Fibroblast of pulmonary artery (primary cell): ENCODE data around the gene ANKIB1.
"Not testable (repeated sequence)": the region's sequence is repeated elsewhere in the genome, so short reads cannot be mapped to it uniquely, and the experiment has no call there.

Experiments
- DNase-seq: peaks from one replicate; pipeline ENCODE4 v3.0.0-alpha.2; 2010; ENCODE audit warnings: low read depth
- H3K4me3 ChIP-seq: replicated peaks from 2 replicates; pipeline ENCODE4 v1.5.1; 2011; ENCODE audit warnings: low read depth, mild to moderate bottlenecking, control low read depth, low read length, moderate library complexity
- CTCF ChIP-seq: IDR thresholded peaks from 2 replicates; pipeline ENCODE4 v1.5.1; 2011; ENCODE audit warnings: mild to moderate bottlenecking, control low read depth, low read length, inconsistent platforms; ENCODE audit errors: missing control alignments

The ANKIB1 gene

GRCh38 chr7:92437956-92438491 lies 192.2 kb downstream of the ANKIB1 start:
- no peak for TF ChIP-seq CTCF
- no peak for DNase-seq
- H3K4me3 ChIP-seq = no peak overlapping the region

- DNase-seq, H3K4me3 ChIP-seq: not testable (repeated sequence)
Observed at GRCh38 chr7:92442720-92443119, 196.9 kb downstream of the ANKIB1 start.

GRCh38 chr7:92446869-92447344 lies 201.1 kb downstream of the ANKIB1 start:
- TF ChIP-seq CTCF = no peak
- peak overlapping the region; percentile 66 for H3K4me3 ChIP-seq
- DNase-seq = no peak

GRCh38 chr7:92447345-92448204 lies 201.8 kb downstream of the ANKIB1 start, which contains the start of gene GATAD1:
Gene GATAD1, plus strand, starts transcription at chr7:92447482. Its CDS starts 248 bp downstream, at chr7:92447730.
- peak within 1 kb of the TSS; percentile 66 for H3K4me3 ChIP-seq
- TF ChIP-seq CTCF = peak; percentile 90
- DNase-seq = peak; percentile 94

- DNase-seq = peak; percentile 67
- TF ChIP-seq CTCF = peak; percentile 54
Observed at GRCh38 chr7:92448205-92448747, 202.5 kb downstream of the ANKIB1 start.

More at GRCh38 chr7:92448205-92448747, 202.5 kb downstream of the ANKIB1 start:
- peak overlapping the region; percentile 66 for H3K4me3 ChIP-seq
